Left forelimb (tissue), 1 donor: ENCODE data around the gene RNFT2.

ENCODE experiments used
- DNase-seq: peaks from one replicate; pipeline ENCODE4 v3.0.0-alpha.2; 2018; ENCODE audit warnings: low spot score

RNFT2 gene

DNA sequence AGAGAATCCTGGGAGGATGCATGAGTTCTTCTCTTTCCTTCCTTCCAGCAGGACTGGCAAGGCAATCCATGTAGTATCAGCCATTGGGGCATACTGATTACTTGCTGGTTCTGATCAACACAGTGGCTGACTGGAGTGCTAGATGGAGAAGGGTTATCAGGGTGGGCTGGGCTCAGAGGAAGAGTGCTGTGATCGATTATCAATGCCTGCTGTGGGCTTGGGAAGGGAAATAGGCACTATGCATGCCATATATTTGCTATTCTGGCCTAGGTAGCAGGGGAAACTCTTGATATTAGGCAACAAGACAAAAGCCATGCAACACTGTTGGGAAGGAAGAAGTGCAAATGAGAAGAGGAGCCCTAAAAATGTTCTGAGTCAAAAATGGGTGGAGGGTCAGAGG is 97.4 kb downstream of the RNFT2 start:
- DNase-seq = no peak

DNA sequence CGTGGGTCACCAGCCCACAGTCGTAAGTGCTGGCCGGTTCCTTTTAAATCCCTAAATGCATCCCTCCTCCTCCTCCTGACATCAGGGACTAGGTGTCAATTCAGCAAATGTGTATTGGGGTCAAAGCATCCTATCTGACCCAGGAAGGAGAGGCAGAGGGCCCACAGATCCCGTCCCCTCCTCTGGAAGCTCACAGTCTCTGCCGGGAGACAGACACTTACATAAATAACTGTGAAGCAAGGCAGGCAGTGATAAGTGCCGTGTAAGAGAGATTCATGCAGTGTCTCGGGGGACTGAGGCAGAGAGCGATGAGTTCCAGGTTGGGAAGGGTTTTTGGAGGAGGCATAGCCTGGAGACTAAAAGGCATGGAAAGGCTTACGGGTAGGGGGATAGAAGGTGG is 99.0 kb downstream of the RNFT2 start:
- no peak for DNase-seq

DNA sequence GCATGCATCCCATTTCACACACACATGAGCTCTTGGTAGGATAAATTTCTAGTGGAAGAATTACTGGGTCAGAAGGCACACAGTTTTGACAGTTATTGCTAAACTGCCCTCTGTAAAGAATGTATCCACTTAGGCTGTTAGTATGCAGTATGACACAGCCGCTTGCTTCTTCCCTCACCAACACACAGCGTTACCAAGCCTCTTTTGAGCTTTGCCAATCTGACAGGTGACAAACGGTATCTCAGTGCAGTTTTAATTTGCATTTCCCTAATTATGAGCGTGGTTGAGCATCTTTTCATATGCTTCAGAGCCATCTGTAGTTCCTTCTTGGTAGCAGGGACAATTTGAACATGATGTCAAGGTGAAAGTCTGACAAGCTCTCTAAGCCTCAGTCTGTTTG is 100.2 kb downstream of the RNFT2 start:
- DNase-seq = no peak

DNA sequence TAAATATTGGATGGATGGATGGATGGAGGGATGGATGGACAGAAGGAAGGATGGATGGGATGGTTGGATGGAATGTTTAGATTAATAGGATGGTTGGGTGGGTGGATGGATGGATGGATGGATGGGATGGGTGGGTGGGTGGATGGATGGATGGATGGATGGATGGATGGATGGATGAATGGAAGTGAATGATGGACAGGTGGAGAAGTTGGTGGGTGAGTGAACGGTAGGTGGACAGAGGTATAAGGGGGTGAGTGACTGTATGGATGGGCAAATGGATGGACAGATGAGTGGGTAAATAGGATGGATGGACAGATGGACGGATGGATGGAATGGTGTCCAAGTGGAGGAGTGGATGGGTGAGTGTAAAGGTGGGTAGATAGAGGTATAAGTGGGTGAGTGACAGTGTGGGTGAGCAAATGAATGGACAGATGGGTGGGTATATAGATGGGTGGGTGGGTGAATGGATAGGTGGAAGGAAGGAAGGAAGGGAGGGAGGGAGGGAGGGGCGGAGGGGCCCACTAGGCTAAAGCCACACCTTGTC is 101.2 kb downstream of the RNFT2 start:
- DNase-seq = no peak

DNA sequence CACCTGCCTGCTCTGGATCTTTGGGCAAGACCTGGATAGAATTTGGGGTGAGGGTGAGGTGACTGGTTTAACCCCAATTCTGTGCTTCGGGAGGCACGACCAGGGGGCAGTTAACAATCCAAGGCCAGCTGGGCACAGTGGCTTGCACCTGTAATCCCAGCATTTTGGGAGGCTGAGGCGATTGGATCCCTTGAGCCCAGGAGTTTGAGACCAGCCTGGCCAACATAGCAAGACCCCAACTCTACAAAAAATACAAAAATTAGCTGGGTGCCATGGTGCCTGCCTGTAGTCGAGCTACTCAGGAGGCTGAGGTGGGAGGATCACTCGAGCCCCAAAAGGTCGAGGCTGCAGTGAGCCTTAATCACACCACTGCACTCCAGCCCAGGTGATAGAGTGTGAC is 105.0 kb downstream of the RNFT2 start:
- DNase-seq = no peak

DNA sequence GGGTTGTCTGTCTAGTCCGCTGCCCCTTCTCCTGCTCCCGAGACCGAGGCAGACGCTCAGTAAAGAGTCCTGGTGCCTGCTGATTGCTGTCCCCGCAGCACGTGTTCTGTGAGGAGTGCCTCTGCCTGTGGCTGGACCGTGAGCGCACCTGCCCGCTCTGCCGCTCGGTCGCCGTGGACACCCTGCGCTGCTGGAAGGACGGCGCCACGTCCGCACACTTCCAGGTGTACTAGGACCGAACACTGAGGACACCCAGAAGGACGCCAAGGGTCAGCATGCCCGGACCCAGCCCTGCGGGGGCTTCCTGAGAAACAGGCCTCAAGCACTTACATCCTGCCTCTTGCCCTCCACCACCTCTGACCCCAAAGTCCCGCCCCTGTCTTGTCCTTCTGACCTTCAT is 111.1 kb downstream of the RNFT2 start:
- no peak for DNase-seq

DNA sequence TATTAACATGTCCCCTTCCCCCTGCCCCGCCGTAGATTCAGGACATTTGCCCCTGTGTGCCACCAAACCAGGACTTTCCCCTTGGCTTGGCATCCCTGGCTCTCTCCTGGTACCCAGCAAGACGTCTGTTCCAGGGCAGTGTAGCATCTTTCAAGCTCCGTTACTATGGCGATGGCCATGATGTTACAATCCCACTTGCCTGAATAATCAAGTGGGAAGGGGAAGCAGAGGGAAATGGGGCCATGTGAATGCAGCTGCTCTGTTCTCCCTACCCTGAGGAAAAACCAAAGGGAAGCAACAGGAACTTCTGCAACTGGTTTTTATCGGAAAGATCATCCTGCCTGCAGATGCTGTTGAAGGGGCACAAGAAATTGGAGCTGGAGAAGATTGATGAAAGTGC is 114.2 kb downstream of the RNFT2 start:
- no peak for DNase-seq

DNA sequence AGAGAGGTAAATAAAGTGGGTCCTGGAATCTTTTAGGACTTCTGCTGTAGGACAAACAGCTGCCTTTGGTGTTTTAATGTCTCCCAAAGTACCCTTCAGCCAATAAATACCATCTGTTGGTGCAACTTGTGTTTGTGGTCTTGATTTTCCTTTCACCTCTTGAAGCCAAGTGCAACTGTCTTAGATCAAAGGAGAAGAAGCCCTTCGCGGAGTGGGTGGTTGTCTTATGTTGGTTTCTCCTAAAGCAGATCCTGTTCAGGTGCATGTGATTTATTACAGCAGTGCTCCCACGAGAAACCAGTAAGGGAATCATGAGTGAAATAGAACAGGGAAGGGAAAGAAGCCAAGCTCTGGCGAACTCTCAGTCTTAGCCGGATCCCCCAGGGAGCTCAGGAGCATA is 115.4 kb downstream of the RNFT2 start:
- DNase-seq = no peak

DNA sequence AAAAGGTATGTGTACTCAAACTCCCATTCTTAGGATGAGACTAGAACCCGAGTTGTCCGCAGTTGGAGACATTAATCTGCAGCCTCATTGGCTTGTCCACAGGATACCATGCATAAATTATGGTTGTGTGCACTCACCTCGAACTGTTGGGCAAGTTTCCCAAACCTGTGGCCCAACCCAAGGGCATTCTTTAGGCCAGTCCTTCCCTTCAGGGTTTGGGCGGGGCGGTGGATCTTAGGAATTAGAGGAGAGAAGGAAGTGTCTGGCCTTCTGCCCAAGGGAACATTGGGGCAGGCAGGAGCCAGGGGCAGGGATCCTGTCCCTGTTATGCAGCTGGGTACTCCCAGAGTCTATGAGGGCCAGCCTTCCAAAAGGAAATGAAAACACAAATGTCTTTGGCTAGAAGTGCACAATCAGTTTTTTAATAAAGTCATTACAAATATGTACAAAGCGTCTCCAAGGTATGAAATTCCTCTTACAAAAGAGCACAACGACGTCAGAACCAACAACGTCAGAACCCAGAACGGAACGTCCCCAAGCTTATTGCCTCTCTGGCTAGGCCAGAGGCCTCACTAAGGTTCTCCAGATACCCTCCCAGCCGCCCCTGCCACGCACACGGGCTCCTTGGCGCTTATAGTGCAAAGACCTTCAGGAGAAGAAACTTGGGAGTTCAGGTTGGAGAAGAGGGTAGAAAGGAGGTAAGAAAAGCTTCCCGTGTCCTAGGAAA is 117.8 kb downstream of the RNFT2 start:
- no peak for DNase-seq

DNA sequence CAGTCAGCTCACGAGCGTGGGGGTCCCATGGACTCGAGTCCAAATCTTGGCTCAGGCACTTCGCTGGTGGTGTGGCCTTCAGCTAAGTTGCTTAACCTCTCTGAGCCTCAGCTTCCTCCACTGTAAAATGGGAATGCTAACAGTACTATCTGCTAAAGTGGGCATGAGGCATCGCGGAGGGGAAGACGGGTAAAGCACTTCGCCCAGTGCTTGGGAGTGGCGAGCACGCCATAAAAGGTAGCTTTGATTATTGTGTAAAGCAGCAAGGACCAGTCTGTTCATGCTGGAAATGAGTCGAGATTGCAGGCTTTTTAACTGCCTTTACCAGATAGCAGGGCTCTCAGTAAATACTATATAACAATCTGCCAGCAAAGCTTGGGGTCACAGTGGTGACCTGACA is 118.6 kb downstream of the RNFT2 start:
- DNase-seq = no peak

DNA sequence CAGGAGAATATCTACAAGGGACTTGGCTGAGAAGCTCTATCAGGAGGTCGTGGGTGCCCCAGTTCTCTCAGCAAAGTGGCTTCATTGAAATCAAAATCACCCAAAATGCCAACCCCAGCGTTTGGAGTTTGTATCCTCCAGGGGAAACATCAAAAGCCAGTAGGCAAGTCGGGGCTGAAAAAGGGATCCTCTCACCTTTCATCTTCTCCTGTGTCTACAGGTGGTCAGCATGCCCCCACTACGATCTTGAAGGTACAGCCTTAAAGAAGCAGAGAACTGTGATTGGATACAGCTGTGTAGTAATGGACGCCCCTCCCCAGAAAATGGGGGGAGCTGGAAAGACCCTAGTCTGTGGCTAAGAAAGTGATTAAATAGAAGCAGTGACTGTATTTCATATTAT is 121.0 kb downstream of the RNFT2 start:
- DNase-seq = no peak

DNA sequence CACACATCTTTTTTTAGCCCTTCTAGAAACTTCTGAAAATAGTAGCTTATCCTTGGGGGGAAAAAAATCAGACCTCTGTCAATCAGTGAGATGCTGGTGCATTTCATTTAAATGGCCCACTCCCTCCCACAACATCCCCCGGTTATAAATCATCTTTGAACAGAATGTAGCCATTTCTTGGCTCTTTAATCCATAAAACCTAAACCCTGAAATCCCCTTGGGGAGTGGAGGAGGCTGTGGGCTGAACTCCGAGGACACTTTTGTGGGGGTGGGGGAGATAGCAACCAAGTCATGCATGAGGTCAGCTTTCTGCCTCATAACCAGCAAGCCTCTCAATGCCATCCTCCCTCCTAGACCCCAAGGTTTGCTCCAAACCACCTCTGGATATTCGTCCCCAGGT is 122.1 kb downstream of the RNFT2 start:
- no peak for DNase-seq

DNA sequence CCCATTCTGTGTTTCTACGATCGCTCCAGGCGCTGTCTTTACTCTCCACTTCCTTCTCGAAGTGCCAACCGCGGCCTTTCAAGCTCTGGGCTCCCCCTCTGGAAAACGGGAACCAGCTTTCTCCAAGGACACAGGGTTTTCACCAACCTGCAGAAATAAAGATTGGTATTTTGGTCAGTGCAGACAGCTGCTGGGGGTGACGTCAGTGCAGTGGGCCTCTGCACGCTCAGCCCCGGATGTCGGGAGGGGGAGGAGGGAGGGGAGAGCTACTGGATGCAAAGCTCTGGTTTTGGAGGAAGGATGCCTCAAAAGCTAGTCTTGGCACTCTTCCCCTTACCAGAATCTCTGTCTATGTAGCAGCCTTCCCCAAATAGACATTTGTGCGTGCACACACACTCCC is 123.2 kb downstream of the RNFT2 start:
- DNase-seq = peak; percentile 78

DNA sequence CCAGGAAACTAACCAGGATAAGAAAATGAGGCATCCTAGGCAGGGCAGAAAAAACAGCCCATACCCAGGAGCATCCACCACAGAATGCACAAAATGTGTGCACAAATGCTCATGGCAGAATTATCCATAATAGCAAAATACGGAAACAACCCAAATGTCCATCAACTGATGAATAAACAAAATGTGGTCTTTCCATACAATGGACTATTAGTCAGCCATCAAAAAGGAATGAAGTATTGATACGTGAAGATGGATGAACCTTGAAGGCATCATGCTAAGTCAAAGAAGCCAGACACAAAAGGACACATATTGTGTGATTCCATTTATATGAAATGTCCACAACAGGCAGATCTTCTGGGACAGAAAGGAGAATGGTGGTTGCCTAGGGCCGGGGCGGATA is 124.1 kb downstream of the RNFT2 start:
- DNase-seq = no peak

DNA sequence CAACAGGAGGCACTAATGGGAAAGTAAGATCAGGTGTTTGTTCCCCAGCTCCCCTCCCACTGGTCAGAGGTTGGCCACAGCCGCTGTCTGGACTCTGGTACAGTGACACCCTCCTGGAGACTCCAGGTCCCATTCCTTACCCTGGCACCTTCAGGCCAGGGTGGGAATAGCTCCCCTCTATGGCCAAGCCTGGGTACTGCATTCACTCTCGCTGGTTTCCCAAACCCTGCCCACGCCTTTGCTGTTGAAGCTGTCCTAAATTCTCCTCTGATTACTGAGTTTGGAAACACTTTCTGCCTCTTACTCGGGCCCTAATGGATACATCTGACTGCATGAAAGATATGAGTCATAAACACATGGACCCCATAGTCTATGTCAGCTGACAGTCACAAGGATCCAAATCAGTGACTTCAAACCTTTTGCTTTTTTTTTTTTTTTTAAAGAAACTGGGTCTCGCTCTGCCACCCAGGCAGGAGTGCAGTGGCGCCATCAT is 125.2 kb downstream of the RNFT2 start:
- no peak for DNase-seq

DNA sequence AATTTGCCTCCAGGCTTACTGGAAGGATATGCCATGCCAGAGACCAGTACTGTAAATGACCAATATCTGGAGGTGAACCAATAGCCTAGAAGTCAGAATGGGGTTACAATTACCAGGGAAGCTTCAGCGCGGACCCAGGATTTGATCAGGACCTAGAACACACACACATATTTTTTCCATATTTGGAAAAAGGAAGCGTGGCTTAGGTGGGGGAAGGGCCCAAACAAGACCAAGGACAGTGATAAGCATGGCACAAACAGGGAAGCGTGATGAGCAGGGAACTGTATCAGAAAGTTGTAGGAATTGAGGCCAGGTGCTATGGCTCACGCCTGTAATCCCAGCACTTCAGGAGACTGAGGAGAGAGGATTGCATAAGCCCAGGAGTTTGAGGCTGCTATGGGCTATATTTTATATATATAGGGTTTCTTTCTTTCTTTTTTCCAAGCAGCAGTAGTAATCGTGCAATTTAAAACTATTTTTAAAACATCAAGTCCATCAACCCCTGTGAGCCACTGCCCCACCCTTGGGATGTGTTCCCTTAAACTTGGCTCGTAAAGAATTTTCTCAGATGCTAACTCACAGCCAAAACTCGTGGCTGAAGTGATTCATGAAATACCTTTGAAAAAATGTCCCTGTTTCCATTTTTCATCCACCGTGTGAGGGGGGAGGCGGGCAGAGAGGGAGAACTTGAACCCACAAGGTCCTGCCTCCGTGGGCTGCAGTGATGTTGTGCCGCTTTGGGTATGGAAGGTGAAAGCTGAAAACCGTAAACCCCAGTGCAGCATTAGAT is 126.5 kb downstream of the RNFT2 start:
- no peak for DNase-seq

DNA sequence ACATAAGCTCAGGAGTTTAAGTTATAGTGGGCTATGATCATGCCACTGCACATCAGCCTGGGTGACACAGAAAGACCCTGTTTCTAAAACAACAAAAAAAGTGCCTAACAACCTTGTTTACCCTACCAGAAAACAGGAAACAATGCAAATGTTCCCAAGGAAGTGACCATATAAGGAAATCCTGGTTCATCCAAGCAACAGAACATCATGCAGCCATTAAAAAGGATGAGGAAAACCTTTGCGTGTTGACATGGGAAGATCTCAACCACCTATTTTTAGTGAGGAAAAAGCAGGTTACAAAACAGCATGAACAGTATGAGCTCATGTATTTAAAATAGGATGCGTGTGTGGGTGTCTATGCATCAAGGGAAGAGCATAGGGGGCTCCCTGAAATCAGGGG is 129.4 kb downstream of the RNFT2 start:
- DNase-seq = no peak

DNA sequence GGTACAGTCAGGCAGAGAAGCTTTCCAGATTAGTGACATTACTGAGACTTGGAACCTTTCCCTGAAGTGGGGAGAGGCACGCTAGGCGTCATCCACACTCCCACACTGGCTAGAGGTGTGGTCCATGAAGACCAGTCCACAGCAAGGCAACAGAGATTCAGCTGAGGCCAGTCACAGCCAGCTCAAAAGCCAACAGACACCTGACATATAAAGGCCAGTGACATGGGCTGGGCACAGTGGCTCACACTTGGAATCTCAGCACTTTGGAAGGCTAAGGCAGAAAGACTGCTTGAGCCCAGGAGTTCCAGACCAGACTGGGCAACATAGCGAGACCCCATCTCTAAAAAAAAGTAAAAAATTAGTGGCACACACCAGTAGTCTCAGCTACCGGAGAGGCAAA is 132.2 kb downstream of the RNFT2 start:
- DNase-seq = no peak

DNA sequence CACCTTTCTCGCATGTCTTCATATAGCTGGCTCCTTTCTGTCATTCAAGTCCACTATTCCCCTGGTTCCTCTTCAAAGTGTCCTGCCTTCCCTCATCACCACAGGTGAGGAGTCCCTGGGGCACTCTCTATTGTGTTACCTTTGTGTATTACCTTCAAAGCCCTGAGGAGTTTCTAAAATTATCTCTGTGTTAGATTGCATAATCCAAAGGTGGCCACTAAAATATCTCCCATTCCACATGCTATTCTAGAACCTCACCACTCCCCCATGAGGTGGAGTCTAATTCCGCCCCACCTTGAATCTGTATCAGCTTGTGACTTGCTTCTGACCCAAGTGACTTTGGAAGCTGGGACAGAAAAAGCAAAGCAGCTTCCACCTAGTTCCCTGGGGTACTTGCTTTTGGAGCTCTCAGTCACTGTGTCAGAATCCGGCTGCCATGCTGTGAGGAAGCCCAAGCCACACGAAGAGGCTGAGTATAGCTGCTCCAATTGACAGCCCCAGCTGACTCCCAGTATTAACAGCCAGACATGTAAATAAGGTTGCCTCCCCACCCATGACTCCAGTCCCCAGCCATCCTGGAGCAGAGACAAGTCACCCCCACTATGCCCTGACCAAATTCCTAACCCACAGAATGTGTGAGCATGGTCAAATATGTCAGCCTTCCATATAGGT is 136.3 kb downstream of the RNFT2 start:
- no peak for DNase-seq

DNA sequence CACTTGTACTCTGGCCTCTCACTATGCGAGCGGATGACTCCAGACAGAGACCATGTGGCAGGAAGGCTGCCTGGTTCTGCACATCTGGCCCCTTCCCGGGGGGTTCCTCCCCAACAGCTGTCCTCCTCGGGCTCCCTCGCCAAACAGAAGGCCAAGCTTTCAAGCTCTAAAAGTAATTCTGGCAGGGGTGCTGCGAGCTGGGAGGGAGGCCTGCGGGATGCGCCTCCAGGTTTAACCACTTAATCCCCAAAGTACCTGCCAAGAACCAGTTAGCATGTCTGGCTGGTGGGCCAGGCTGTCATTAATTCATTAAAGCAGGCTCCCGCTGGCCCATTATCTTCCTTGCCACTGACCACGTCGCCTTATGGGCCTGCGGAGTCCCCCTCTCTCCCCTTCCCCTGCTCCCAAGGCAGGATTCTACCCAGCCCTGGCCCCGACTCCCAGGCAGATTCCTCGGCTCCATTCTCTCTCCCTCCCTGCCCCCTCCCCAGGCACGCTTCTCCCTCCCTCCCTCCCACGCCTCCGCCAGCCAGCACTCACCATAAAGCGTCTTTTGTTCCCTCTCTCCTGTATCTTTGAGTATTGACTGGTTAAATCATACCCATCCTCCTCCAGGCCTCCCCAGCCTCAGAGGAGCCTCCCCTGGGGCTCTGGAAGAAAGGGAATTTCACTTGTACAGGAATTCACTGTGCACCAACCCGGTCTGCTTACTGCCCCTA is 138.2 kb downstream of the RNFT2 start:
- peak; percentile 85 for DNase-seq

DNA sequence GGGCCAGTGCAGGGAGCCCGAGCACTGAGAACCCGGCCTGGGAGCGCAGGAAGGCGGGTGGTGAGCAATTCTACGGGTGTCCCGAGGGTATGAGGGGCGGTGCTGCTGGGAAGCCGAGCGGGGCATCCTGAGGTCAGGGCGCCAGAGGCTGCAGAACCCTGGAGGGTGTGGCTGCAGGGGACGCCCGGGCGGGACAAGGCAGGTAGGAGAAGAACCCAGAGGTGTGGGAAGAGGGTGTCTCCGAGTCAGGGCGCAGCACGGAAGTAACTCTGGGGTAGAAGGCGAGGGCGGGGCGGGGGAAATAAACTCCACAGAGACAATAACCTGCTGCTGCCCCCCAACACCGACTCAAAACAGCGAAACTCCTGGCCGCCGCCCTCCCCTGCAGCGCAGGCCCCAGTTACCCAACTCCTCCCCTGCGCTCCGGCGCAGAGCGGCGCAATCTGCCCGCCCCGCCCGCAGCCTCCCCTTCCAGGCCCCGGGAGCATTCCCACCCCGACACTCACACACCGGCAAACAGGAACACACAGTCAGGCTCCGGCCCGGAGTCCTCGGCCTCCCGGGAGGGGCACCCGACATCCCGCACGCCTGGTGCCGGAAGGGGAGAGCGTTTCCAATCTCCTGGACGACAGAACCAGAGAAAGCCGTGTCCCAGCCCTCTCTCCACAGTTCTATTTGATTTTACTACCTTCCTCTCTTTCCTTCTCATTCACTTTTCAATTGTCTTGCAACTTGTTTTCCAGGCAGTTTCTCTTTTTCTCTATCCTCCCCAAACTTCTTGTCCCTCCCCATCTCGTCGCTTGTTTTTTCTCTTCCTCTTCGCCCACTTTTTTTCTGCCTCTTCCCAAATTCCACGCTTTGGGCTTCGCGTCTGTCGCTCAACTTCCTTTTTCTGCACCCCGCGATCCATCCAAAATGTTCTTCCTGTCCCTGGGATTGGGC is 140.7 kb downstream of the RNFT2 start:
- DNase-seq = no peak
